Stomach (tissue), 4 donors: ENCODE measurements around the gene TNFRSF1B.

Experiments used
- CTCF ChIP-seq, 7 experiments: fragments of 450-650 bp in 4 of 7; fragments of 200-600 bp in 3 of 7; sonication (generic) in 3 of 7; IDR thresholded peaks; one replicate each; pipeline ENCODE4 v1.5.1; 2016 to 2019; ENCODE audit warnings: antibody characterized with exemption in 7 of 7, control low read depth in 2 of 7, mild to moderate bottlenecking in 1 of 7
- EP300 ChIP-seq: sonication (generic); formaldehyde crosslinking; IDR thresholded peaks from one replicate; pipeline ENCODE4 v1.6.1; 2017; ENCODE audit warnings: antibody characterized with exemption
- POLR2A ChIP-seq, 4 donors: fragments of 450-650 bp; IDR thresholded peaks; one replicate each; pipeline ENCODE4 v1.6.1; 2016; ENCODE audit warnings: antibody characterized with exemption in 4 of 4, control low read depth in 2 of 4, mild to moderate bottlenecking in 1 of 4, moderate library complexity in 1 of 4
- POLR2AphosphoS5 ChIP-seq, 3 donors: sonication (generic); formaldehyde crosslinking; IDR thresholded peaks; one replicate each; pipeline ENCODE4 v1.6.1; 2016; ENCODE audit warnings: antibody characterized with exemption in 3 of 3

GRCh38 chr1:12206238-12206637 is 39.4 kb downstream of the TNFRSF1B start:
- TF ChIP-seq POLR2A (IDR thresholded peaks at IDR 0.05) (no peak), CTCF (IDR thresholded peaks at IDR 0.05) (no peak), EP300 (no peak), POLR2AphosphoS5 (IDR thresholded peaks at IDR 0.05) (no peak)
